ENCODE measurements around the gene BAZ1B.
"Not testable (repeated sequence)": the region's sequence is repeated elsewhere in the genome, so short reads cannot be mapped to it uniquely, and the experiment has no call there.

- TF ChIP-seq CTCF (conservative IDR thresholded peaks at IDR 0.05; ENCODE audit: low read length); EZH2phosphoT487 (IDR thresholded peaks at IDR 0.05; ENCODE audit: borderline replicate concordance, low read depth, low read length): not testable (repeated sequence)
Measured at GRCh38 chr7:73538510-73538909, 16.4 kb upstream of the BAZ1B start.

Measured in OCI-LY7 (cell line).